Osteoblast (primary cell): ENCODE measurements around the gene PSMB5. TPM values are rescaled to one million over a fixed set of nuclear protein-coding genes. Genes with fewer than 3 reads are reported as not detected.

Source experiments
- DNase-seq: peaks from one replicate; pipeline ENCODE4 v3.0.0; 2011; ENCODE audit warnings: low spot score, mixed read lengths; ENCODE audit not compliant: insufficient read length; ENCODE audit errors: missing footprints
- H2AFZ ChIP-seq: 2 replicates; pipeline ENCODE4 v1.6.0; 2011; ENCODE audit warnings: mild to moderate bottlenecking, low read length
- H3K27ac ChIP-seq: 2 replicates; pipeline ENCODE4 v1.5.1; 2011; ENCODE audit warnings: mild to moderate bottlenecking, low read depth, low read length, moderate library complexity
- H3K27me3 ChIP-seq: 2 replicates; pipeline ENCODE4 v1.6.0; 2012; ENCODE audit warnings: mild to moderate bottlenecking, control low read depth, inconsistent platforms, low read length, moderate library complexity; ENCODE audit not compliant: insufficient read depth
- H3K36me3 ChIP-seq: 2 replicates; pipeline ENCODE4 v1.5.1; 2011; ENCODE audit warnings: mild to moderate bottlenecking, low read length, control low read depth, moderate library complexity; ENCODE audit not compliant: insufficient read depth
- H3K4me1 ChIP-seq: 2 replicates; pipeline ENCODE4 v1.5.1; 2011; ENCODE audit warnings: mild to moderate bottlenecking, low read length, control low read depth, moderate library complexity; ENCODE audit not compliant: insufficient read depth
- H3K4me2 ChIP-seq: 2 replicates; pipeline ENCODE4 v1.6.0; 2011; ENCODE audit warnings: mild to moderate bottlenecking, low read length; ENCODE audit not compliant: insufficient read depth
- H3K4me3 ChIP-seq: fragments of 200-600 bp; sonication (generic); 3 replicates; pipeline ENCODE4 v1.5.1; 2012; ENCODE audit warnings: mild to moderate bottlenecking, low read length, inconsistent platforms; ENCODE audit not compliant: insufficient read depth
- H3K79me2 ChIP-seq: 2 replicates; pipeline ENCODE4 v1.6.0; 2012; ENCODE audit warnings: mild to moderate bottlenecking, low read length, control low read depth, inconsistent platforms; ENCODE audit not compliant: insufficient read depth
- H3K9me3 ChIP-seq: 2 replicates; pipeline ENCODE4 v1.5.1; 2011; ENCODE audit warnings: low read depth, low read length, control low read depth
- H4K20me1 ChIP-seq: 2 replicates; pipeline ENCODE4 v1.6.0; 2012; ENCODE audit warnings: mild to moderate bottlenecking, low read length, control low read depth; ENCODE audit not compliant: insufficient read depth
- CTCF ChIP-seq: IDR thresholded peaks from 2 replicates; pipeline ENCODE4 v1.5.1; 2011; ENCODE audit warnings: mild to moderate bottlenecking, low read depth, low read length, moderate library complexity; ENCODE audit errors: extremely low read depth
- total RNA-seq: library from RNA; depleted of rRNA; stranded (reverse); fragments of >200 nt; gene quantifications from 2 replicates; pipeline ENCODE4 v1.2.3, GENCODE V29; 2012

PSMB5 gene
- total RNA-seq, 1 donor, result 162 TPM

DNA sequence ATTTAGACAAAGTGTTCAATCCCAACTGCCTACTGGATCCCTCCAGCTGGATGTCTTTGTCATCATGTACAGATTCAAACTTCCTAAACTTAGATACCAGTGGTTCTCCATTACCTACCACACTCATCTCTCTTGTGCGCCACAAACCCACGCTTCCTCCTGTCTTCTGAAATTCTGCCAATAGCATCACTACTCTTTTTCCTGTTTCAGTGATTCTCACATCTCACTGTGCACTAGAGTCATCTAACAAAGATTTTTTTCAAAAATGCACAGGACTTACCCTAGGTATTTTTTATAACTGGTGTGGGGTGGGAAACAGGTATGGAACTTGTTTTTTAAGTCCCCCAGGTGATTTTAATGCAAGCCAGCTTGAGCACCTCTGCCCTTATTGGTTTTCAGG lies 5.9 kb downstream of the PSMB5 start:
- Histone ChIP-seq H2AFZ (no peak overlapping the region), H3K36me3 (peaks cover 52% of the 10 kb centered on the region), H3K27me3 (no peaks in the 10 kb centered on the region), H4K20me1 (peaks cover 22% of the 10 kb centered on the region), H3K79me2 (peaks cover 37% of the 10 kb centered on the region), H3K4me2 (no peak overlapping the region), H3K27ac (peak overlapping the region; percentile 41), H3K4me3 (no peak overlapping the region), H3K4me1 (peaks cover 14% of the 10 kb centered on the region), H3K9me3 (no peaks in the 10 kb centered on the region)
- TF ChIP-seq CTCF, result no peak
- DNase-seq, result no peak

GRCh38 chr14:23025151-23025814 lies 9.4 kb downstream of the PSMB5 start:
- Histone ChIP-seq H3K4me3 (no peak overlapping the region), H3K9me3 (no peaks in the 10 kb centered on the region), H3K4me2 (no peak overlapping the region), H3K27me3 (no peaks in the 10 kb centered on the region), H2AFZ (no peak overlapping the region), H3K36me3 (peaks cover 31% of the 10 kb centered on the region), H4K20me1 (peaks cover 19% of the 10 kb centered on the region), H3K4me1 (peaks cover 5% of the 10 kb centered on the region), H3K79me2 (peaks cover 11% of the 10 kb centered on the region), H3K27ac (no peak overlapping the region)
- no peak for TF ChIP-seq CTCF
- DNase-seq, result no peak

GRCh38 chr14:23024612-23025075 lies 10.1 kb downstream of the PSMB5 start:
- Histone ChIP-seq H3K27me3 (no peaks in the 10 kb centered on the region), H3K79me2 (peaks cover 11% of the 10 kb centered on the region), H3K27ac (no peak overlapping the region), H4K20me1 (peaks cover 19% of the 10 kb centered on the region), H3K4me2 (no peak overlapping the region), H3K9me3 (no peaks in the 10 kb centered on the region), H3K4me3 (no peak overlapping the region), H2AFZ (no peak overlapping the region), H3K36me3 (peaks cover 31% of the 10 kb centered on the region), H3K4me1 (peaks cover 5% of the 10 kb centered on the region)
- DNase-seq, result no peak
- no peak for TF ChIP-seq CTCF

GRCh38 chr14:23023795-23024152 lies 10.9 kb downstream of the PSMB5 start:
- H3K4me2 ChIP-seq, result no peak overlapping the region
- peaks cover 3% of the 10 kb centered on the region for H3K79me2 ChIP-seq
- no peak overlapping the region for H3K27ac ChIP-seq
- peaks cover 14% of the 10 kb centered on the region for H4K20me1 ChIP-seq
- no peak overlapping the region for H3K4me3 ChIP-seq
- no peaks in the 10 kb centered on the region for H3K9me3 ChIP-seq
- H3K27me3 ChIP-seq, result no peaks in the 10 kb centered on the region
- TF ChIP-seq CTCF, result no peak
- no peak overlapping the region for H2AFZ ChIP-seq
- H3K4me1 ChIP-seq, result no peaks in the 10 kb centered on the region
- H3K36me3 ChIP-seq, result peaks cover 26% of the 10 kb centered on the region
- no peak for DNase-seq
